ENCODE measurements around the gene CLDN20.

DNA sequence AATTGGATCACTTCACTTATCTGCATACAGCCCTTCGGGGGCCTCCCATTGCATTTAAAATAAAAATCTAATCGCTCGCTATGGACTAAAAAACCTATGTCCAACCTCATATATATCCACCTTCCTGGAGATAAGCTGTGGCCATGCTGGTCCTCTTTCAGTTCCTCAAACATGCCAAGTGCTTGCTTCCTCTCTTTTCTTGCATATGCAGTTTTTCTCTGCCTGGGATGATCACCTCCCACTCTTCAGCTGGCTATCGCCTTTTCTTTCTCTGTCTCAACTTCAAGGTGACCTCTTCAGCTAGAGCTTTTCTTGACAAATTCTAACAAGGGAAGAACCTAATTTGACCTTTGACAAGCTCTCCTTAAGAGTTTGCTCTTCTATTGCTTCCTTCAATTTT is 56.1 kb downstream of the CLDN20 start:
- TF ChIP-seq EP300 (IDR thresholded peaks at IDR 0.05; ENCODE audit: borderline replicate concordance in 1 of 2, low read depth in 2 of 2, low read length in 2 of 2), result no peak
- TF ChIP-seq POLR2A (IDR thresholded peaks at IDR 0.05; ENCODE audit: control extremely low read depth in 1 of 2, low read depth in 2 of 2, low read length in 2 of 2), result no peak
- no peak for TF ChIP-seq HDAC2 (IDR thresholded peaks at IDR 0.05; ENCODE audit: borderline replicate concordance in 1 of 2, low read depth in 2 of 2, low read length in 2 of 2)
- TF ChIP-seq CTCF (IDR thresholded peaks at IDR 0.05; ENCODE audit: control extremely low read depth in 1 of 3, insufficient read depth in 1 of 3, low read depth in 1 of 3, low read length in 3 of 3), result no peak
- TF ChIP-seq BCL11A (IDR thresholded peaks at IDR 0.05; ENCODE audit: low read depth in 2 of 2, low read length in 2 of 2), result no peak
- TF ChIP-seq NRF1 (IDR thresholded peaks at IDR 0.05; ENCODE audit: low read depth, low read length), result no peak
- TF ChIP-seq TAF1 (IDR thresholded peaks at IDR 0.05; ENCODE audit: low read depth, low read length), result no peak
- TF ChIP-seq MAX (IDR thresholded peaks at IDR 0.05), result no peak

All from H1 (cell line).